Stimulated activated CD8-positive, alpha-beta memory T cell treated with anti-CD3 and anti-CD28 coated beads, Interleukin-15, amount 100 ng/mL, for 4 hours (primary cell): ENCODE data around the gene ACOT4.
A peak's percentile ranks its signal among the peaks of the same experiment; 100 is the strongest.
"Not testable (repeated sequence)": the region's sequence is repeated elsewhere in the genome, so short reads cannot be mapped to it uniquely, and the experiment has no call there.

Source experiments
- DNase-seq, 2 donors: peaks; one replicate each; pipeline ENCODE4 v3.0.0-alpha.2; 2020; ENCODE audit warnings: low read depth in 2 of 2

Gene ACOT4

GRCh38 chr14:73591690-73592449, at the start of gene ACOT4:
Gene ACOT4 (plus strand): TSS chr14:73591873. CDS start chr14:73591960, 87 bp downstream.
- peak in 1 of 2 donors; percentile 29 for DNase-seq

- not testable (repeated sequence) for DNase-seq
Observed at GRCh38 chr14:73542961-73543360, 48.7 kb upstream of the ACOT4 start.

GRCh38 chr14:73545353-73545752, 46.3 kb upstream of the ACOT4 start:
- DNase-seq = not testable (repeated sequence)

GRCh38 chr14:73549097-73549496, 42.6 kb upstream of the ACOT4 start:
- not testable (repeated sequence) for DNase-seq

GRCh38 chr14:73549889-73550524, 41.7 kb upstream of the ACOT4 start:
- not testable (repeated sequence) for DNase-seq

- DNase-seq = no peak
Observed at GRCh38 chr14:73553845-73554244, 37.8 kb upstream of the ACOT4 start.

- not testable (repeated sequence) for DNase-seq
Observed at GRCh38 chr14:73557201-73557600, 34.5 kb upstream of the ACOT4 start.

- DNase-seq = not testable (repeated sequence)
Observed at GRCh38 chr14:73558238-73558637, 33.4 kb upstream of the ACOT4 start.

- not testable (repeated sequence) for DNase-seq
Observed at GRCh38 chr14:73562256-73562655, 29.4 kb upstream of the ACOT4 start.

- not testable (repeated sequence) for DNase-seq
Observed at GRCh38 chr14:73562696-73563095, 29.0 kb upstream of the ACOT4 start.

- DNase-seq = not testable (repeated sequence)
Observed at GRCh38 chr14:73566431-73566830, 25.2 kb upstream of the ACOT4 start.

- not testable (repeated sequence) for DNase-seq
Observed at GRCh38 chr14:73566935-73567334, 24.7 kb upstream of the ACOT4 start.

GRCh38 chr14:73567358-73567757, 24.3 kb upstream of the ACOT4 start:
- no peak for DNase-seq

- DNase-seq = no peak
Observed at GRCh38 chr14:73567951-73568885, 23.5 kb upstream of the ACOT4 start.

- not testable (repeated sequence) for DNase-seq
Observed at GRCh38 chr14:73568886-73569184, 22.8 kb upstream of the ACOT4 start.

GRCh38 chr14:73569185-73569958, 22.3 kb upstream of the ACOT4 start, which contains the start of gene ACOT2:
Gene ACOT2 (plus strand): TSS chr14:73569213. CDS start chr14:73569241, 28 bp downstream.
- DNase-seq = peak; percentile 80

- DNase-seq = peak in 1 of 2 donors; percentile 34
Observed at GRCh38 chr14:73570913-73571312, 20.8 kb upstream of the ACOT4 start.

GRCh38 chr14:73573034-73573433, 18.6 kb upstream of the ACOT4 start:
- DNase-seq = not testable (repeated sequence)

GRCh38 chr14:73573740-73574139, 17.9 kb upstream of the ACOT4 start:
- not testable (repeated sequence) for DNase-seq

GRCh38 chr14:73574251-73574650, 17.4 kb upstream of the ACOT4 start:
- DNase-seq = not testable (repeated sequence)

GRCh38 chr14:73576391-73576790, 15.3 kb upstream of the ACOT4 start:
- no peak for DNase-seq
